Activated T-helper 2 cell treated with anti-CD3 and anti-CD28 coated beads, Interferon-gamma antibody, Interleukin-2, Interleukin-4, amounts not matched to agents 10 μg/mL and 5 μg/mL and 100 μg/mL, durations not matched to agents 14 hours and 24 hours and 36 hours (primary cell): ENCODE data around the gene SCT. TPM values are rescaled to one million over a fixed set of nuclear protein-coding genes. Genes with fewer than 3 reads are reported as not detected.

Experiments
- DNase-seq: peaks from one replicate; pipeline ENCODE4 v3.0.0; 2021; ENCODE audit warnings: low spot score
- H3K27ac Mint-ChIP-seq: one replicate; pipeline ENCODE4 v1.8.0; 2021; ENCODE audit warnings: mixed read lengths
- H3K27me3 Mint-ChIP-seq: one replicate; pipeline ENCODE4 v1.8.0; 2021; ENCODE audit warnings: low read depth, mixed read lengths
- H3K36me3 Mint-ChIP-seq: one replicate; pipeline ENCODE4 v1.8.0; 2021; ENCODE audit warnings: low read depth, mixed read lengths
- H3K4me1 Mint-ChIP-seq: one replicate; pipeline ENCODE4 v1.8.0; 2021; ENCODE audit warnings: low read depth, mixed read lengths
- H3K4me3 Mint-ChIP-seq: one replicate; pipeline ENCODE4 v1.8.0; 2021; ENCODE audit warnings: low read depth, mild to moderate bottlenecking, moderate library complexity, mixed read lengths
- H3K9me3 Mint-ChIP-seq: one replicate; pipeline ENCODE4 v1.8.0; 2021; ENCODE audit warnings: mixed read lengths
- intact Hi-C: fragments of 100-400 bp; cut with micrococcal nuclease; formaldehyde crosslinking; loops from one replicate; pipeline ENCODE4 v1.15.1; 2023
- total RNA-seq: library from RNA; stranded (reverse); gene quantifications from 2 replicates; pipeline ENCODE4 v1.2.3, GENCODE V29; 2022

SCT gene
- total RNA-seq, 1 donor from 2014 or later = not detected

DNA sequence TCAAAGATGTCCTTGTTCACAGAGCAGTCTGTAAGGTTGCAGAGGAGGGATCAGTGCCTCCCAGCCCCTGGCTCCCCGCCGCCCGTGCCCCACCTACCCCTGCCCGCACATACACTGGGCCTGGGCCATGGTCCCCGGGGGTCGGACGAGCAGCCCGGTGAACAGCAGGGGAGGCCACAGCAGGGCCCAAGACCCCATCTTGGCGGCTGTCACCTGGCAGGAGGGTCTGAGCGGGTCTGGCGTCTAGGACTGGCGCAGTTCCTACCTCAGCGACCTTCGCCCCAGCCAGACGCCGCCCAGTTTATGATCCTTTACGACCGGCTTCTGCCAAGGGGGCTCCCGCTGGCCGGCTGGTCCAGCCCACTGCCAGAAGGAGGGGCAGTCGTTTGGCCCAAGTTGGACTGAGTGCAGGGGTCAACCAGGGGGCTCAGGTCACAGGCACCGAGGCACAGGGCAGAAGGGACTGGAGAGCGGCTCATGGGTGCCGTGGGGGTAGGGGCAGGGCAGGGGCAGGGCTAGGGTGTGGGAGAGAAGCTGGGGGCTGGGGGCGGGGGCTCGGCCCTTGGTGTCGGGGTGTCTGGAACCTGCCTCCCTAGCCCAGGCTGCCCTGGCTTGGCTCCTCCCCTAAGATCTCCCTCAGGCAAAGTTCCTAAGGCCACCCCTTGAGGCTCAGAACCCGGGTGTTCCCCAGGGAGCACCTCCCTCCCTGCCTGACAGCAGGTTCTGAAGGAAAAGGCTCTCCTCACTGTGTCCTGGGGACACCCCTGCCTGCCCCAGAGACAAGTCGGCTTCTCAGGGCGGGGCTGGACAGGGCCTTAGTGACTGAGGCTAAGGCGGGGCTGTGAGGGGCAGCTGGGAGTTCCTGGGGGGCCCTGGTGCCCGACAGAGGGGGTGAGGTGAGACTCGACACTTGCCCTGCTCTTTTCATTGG is 2.0 kb downstream of the SCT start, which contains the start of gene CDHR5:
TSS of gene CDHR5 (minus strand) at position 251 of the 931 bp plus-strand sequence. CDS start at position 198, 53 bp downstream.
- no peak within 1 kb of the TSS for H3K4me3 Mint-ChIP-seq
- peaks cover 17% of the 10 kb centered on the region for H3K4me1 Mint-ChIP-seq
- no peak within 1 kb of the TSS for H3K27ac Mint-ChIP-seq
- peaks cover 7% of the 10 kb centered on the region for H3K36me3 Mint-ChIP-seq
- peaks cover 15% of the 10 kb centered on the region for H3K27me3 Mint-ChIP-seq
- no peak for DNase-seq
- intact Hi-C loops = no loop called here
- H3K9me3 Mint-ChIP-seq = no peaks in the 10 kb centered on the region

DNA sequence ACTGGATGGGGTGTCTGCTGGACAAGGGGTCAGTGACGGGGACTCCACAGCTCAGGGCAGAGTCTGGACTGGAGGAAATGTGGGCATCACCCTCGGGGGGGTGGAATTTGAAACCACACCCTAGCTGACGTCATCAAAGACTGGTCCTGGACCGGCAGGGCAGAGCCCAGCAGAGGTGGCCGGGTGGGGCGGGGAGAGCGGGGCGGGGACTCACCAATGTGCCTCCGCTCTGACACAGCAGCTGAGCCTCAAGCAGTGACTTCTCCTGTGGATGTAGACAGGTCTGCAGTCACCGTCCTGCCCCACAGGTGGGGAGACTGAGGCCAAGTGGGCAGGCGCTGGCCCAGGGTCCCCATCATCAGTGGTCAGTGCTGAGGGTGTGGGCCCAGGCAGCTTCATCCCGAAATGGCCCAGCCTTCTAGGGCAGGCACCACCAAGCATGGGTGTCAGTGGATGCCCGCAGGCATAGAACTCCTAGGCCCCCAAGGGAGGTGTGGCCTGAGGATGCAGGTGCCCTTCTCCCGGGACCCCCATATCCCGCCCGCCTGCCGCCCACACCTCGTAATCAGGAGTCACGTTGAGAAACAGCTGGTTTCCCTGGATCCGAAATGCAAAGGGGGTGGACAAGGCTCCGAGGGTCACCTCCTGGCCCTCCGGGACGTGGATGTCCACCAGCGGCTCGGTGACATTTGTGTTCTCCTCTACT is 2.8 kb downstream of the SCT start:
- no peaks in the 10 kb centered on the region for H3K9me3 Mint-ChIP-seq
- DNase-seq = no peak
- intact Hi-C loops = no loop called here

DNA sequence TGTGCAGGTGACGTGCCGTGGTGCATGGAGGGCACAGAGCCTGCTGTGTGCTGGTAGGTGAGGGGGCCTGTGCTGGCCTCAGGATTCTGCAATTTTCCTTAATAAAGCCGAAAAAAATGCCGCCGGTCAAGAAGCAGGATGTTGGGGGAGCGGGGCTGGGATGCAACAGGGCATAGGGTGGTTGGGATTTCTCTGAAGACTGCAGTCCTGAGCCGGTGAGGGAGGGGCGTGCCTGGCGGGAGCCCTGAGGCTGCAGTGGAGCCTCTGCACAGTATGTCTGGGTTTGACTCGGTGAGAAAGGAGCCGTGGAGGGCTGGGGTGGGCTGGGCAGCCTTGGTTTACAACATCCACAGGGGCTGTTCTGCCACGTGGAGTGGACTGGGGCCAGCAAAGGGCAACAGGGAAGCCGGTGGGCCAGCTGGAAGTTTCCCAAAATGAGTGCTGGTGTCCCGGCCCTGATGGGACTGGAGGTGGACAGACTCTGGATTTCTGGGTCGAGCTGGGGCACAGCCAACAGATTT is 3.6 kb downstream of the SCT start:
- Mint-ChIP-seq H3K4me1 (peaks cover 7% of the 10 kb centered on the region), H3K4me3 (no peak overlapping the region), H3K9me3 (no peaks in the 10 kb centered on the region), H3K27ac (no peak overlapping the region), H3K27me3 (peaks cover 10% of the 10 kb centered on the region), H3K36me3 (peaks cover 6% of the 10 kb centered on the region)
- no peak for DNase-seq
- intact Hi-C loops = no loop called here

More for the DNA sequence above, 2.8 kb downstream of the SCT start:
- no peak overlapping the region for H3K27ac Mint-ChIP-seq
- H3K4me1 Mint-ChIP-seq = peaks cover 12% of the 10 kb centered on the region
- H3K36me3 Mint-ChIP-seq = peaks cover 7% of the 10 kb centered on the region
- peaks cover 15% of the 10 kb centered on the region for H3K27me3 Mint-ChIP-seq
- H3K4me3 Mint-ChIP-seq = no peak overlapping the region

DNA sequence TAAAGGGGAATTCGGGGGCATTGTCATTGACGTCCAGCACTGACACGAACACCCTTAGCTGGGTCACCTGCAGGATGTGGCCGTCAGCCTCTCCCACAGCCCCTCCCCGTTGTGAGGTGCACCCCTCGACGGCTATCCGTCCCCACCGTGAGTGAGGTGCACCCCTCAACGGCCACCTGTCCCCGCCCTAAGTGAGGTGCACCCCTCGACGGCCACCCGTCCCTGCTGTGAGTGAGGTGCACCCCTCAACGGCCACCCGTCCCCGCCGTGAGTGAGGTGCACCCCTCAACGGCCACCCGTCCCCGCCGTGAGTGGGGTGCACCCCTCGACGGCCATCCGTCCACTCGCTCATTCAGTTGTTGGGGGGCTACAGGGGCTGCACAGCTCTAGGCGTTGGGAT is 5.1 kb downstream of the SCT start:
- Mint-ChIP-seq H3K27ac (no peak overlapping the region), H3K9me3 (no peaks in the 10 kb centered on the region), H3K36me3 (no peaks in the 10 kb centered on the region), H3K27me3 (no peaks in the 10 kb centered on the region), H3K4me1 (no peaks in the 10 kb centered on the region), H3K4me3 (no peak overlapping the region)
- DNase-seq = no peak
- intact Hi-C loops = no loop called here

DNA sequence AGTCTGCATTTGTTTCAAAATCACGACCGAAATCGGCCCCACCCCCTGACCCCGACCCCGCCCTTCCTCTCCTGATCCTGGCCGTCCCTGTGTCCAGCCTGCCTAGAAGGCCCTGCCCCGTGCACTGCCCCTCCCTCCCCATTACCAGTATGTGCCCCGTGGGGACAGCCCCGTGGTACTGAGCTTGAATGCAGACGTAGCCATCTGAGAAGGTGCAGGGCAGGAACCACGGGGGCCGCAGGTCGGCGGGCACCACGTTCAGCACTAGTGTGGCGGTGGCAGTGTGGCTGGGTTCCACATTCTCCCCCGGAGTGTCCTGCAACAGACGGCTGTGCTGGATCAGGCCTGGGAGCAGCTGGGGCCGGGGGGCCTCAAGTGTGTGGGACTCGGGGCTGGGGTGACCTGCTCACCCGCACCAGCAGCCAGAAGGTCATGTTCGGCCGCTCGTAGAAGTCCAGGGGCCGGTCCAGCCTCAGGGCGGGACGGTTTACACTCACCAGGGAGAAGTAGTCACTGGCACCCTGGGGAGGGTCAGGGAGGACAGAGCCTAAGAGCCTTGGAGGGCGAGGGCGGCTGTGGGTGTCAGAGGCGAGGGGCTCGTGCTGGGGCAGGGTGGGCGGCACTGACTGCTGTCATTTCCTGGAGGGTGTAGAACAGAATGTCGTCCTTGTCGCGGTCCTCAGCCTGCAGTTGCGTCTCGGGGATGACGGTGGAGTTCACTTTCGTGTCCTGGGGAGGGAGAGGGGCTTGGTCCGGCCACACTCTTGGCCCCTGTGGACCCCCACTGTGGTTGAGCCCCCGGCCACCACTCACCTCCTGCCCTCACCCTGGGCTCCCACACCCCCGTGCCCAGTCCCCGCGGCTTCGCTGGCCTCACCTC is 5.8 kb downstream of the SCT start:
- DNase-seq = no peak
- Mint-ChIP-seq H3K27me3 (no peaks in the 10 kb centered on the region), H3K4me1 (peaks cover 4% of the 10 kb centered on the region), H3K4me3 (no peak overlapping the region), H3K27ac (no peak overlapping the region), H3K36me3 (no peaks in the 10 kb centered on the region), H3K9me3 (no peaks in the 10 kb centered on the region)
- intact Hi-C loops = no loop called here

DNA sequence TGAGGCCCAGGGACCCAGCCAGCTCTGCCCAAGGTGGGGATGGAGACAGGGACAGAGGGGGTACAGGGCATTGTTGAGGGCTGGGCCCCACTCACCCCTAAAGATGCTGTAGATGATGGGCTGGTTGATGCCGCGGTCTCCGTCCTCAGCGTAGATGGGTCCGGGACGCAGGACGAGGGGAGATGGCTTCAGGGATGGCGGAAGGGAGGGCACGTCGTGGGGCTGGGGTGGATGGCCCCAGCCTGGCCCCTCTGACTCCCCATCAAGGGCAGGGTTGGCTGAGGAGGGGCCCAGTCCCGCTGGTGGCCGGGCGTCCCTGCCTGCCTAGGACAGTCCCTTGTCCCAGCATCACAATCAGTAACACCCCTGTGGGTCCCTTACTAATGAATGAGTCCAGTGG is 6.8 kb downstream of the SCT start:
- no peaks in the 10 kb centered on the region for H3K36me3 Mint-ChIP-seq
- no peaks in the 10 kb centered on the region for H3K27me3 Mint-ChIP-seq
- no peaks in the 10 kb centered on the region for H3K9me3 Mint-ChIP-seq
- no peak for DNase-seq
- H3K4me1 Mint-ChIP-seq = peaks cover 4% of the 10 kb centered on the region
- intact Hi-C loops = no loop called here
- no peak overlapping the region for H3K27ac Mint-ChIP-seq
- no peak overlapping the region for H3K4me3 Mint-ChIP-seq

DNA sequence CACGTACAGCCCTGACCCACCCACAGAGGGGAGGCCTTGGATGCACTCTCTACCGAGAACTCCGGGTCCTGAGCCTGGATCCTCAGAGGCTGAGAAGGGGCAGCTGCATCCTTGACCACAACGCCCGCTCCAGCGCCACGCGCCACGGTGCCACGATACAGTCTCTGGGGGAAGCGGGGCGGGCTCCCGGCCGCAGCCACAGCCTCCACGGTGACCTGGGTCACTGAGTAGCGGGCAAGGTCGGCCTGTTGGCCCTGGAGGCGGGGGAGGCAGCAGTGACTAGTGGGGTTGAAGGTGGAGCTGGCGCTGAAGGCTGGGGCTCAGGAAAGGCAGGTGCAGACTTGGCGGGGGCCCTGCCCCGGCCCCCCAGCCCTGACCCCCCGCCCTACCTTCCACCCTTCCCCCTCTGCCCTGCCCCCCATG is 7.3 kb downstream of the SCT start:
- Mint-ChIP-seq H3K4me1 (peaks cover 4% of the 10 kb centered on the region), H3K36me3 (peaks cover under 1% of the 10 kb centered on the region), H3K4me3 (no peak overlapping the region), H3K9me3 (no peaks in the 10 kb centered on the region), H3K27me3 (no peaks in the 10 kb centered on the region), H3K27ac (no peak overlapping the region)
- intact Hi-C loops = loop anchor here (10.0 kb wide), 1 partner anchor 105 kb away; no protein-coding TSS in a partner anchor
- DNase-seq = no peak

DNA sequence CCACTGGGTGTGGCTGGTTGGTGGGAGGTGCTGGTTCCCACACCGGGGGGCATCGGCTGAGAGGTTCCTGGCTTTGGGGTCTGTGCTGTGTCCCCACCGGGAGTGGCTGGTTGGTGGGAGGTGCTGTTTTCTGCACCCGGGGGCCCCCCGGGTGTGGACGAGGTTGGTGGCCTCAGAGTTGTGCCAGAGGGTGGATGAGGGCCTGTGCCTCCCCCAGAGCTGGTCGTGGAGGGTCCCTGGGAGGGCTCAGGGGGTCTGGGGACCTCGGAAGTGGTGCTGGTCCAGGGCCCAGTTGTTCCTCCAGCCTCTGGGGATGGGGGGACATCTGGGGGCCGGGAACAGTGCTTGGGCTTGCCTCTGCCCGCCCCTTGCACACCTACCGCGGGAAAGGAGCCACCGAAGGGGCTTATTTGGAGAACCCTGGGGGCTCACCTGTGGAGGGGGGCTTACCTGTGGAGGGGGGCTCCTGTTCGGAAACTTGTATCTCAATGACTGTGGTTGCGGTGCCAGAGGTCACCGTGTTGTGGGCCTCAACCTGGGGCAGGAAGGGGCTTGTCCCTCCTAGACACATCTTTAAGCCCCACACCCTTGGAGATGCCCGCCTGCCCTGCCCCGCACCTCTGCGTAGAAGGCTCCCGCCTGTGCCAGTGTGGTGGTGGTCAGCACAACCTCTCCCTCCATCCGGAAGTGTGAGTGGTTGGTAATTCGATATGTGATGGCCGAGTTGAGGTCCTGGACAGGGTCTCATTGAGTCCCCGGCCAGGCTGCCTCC is 7.9 kb downstream of the SCT start:
- peaks cover 7% of the 10 kb centered on the region for H3K4me1 Mint-ChIP-seq
- H3K36me3 Mint-ChIP-seq = peaks cover 6% of the 10 kb centered on the region
- H3K9me3 Mint-ChIP-seq = no peaks in the 10 kb centered on the region
- intact Hi-C loops = loop anchor here (10.0 kb wide), 1 partner anchor 106 kb away; no protein-coding TSS in a partner anchor
- H3K27ac Mint-ChIP-seq = no peak overlapping the region
- DNase-seq = no peak
- H3K4me3 Mint-ChIP-seq = no peak overlapping the region
- no peaks in the 10 kb centered on the region for H3K27me3 Mint-ChIP-seq

DNA sequence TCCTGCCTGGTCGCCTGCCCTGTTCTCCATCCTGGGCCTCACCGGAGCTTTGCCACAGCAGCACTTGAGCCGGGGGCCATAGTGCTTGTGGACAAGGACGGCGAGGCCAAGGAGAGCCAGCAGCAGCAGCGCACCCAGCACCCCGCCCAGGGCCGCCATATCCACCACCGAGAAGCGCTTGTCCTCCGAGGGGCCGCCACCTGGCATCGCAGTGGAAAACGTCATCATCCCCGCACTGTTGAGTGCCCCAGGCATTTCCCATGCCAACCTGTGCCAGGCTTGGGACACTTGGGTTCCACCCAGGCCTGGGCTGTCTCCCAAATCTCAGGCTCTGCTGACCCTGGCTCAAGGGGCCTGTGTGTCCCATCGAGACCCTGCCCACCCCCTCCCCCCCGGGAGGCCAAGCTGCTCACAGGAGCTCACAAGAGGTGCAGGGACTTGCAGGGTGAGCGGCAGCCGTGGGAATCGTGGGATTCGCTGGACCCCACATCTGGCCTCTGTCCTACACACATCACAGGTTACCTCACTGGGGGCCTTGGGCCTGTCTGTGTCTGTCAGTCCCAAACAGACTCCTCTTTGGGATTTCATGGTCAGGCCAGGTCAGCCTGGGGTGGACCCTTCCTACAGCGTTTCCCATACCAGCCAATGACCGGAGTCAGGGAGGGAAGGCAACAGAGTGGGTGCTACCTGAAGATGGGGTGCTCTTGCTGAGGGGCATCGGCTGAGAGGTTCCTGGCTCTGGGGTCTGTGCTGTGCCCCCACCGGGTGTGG is 8.9 kb downstream of the SCT start:
- Mint-ChIP-seq H3K4me3 (no peak overlapping the region), H3K27me3 (no peaks in the 10 kb centered on the region), H3K4me1 (peaks cover 8% of the 10 kb centered on the region), H3K9me3 (no peaks in the 10 kb centered on the region), H3K36me3 (peaks cover 7% of the 10 kb centered on the region), H3K27ac (no peak overlapping the region)
- intact Hi-C loops = loop anchor here (10.0 kb wide), 1 partner anchor 107 kb away; no protein-coding TSS in a partner anchor
- no peak for DNase-seq

DNA sequence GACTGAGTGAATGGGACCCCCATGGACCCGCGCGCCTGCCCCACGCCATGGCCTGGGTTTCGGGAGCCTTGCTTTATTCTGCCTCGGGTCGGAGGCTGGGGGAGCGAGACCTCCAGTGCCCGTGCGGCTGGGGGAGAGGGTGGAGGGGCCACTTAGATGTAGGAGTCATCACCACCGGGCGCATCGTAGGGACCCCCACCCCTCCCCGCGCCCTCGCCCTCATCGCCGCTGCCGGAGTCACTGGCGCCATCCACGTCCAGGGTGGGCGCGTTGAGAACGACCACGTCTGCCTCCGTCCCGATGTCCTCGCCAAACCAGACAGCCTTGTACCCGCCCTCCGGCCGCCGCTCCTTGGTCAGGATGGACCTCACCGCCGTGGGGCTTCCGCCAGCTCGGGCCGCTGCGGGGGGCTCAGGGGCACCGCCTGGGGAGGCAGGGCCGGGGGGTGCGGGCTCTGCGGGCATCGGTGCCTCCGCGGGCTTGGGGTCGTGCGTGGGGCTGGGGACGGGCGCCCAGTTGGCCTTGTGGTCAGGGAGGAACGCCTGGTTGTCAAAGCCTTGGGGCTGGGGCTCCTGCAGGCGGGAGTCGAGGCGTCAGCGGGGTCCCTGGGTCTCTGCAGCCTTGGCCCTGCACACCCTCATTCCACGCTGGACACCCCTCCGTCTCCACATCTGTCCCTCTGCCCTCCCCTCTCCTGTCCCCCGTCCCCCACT is 9.6 kb downstream of the SCT start:
- Mint-ChIP-seq H3K4me3 (no peak overlapping the region), H3K27me3 (no peaks in the 10 kb centered on the region), H3K36me3 (peaks cover 8% of the 10 kb centered on the region), H3K4me1 (peaks cover 8% of the 10 kb centered on the region), H3K9me3 (no peaks in the 10 kb centered on the region), H3K27ac (no peak overlapping the region)
- intact Hi-C loops = loop anchor here (10.0 kb wide), 1 partner anchor 107 kb away; no protein-coding TSS in a partner anchor
- DNase-seq = no peak
